ENCODE results near the gene POU2F2.

DNA sequence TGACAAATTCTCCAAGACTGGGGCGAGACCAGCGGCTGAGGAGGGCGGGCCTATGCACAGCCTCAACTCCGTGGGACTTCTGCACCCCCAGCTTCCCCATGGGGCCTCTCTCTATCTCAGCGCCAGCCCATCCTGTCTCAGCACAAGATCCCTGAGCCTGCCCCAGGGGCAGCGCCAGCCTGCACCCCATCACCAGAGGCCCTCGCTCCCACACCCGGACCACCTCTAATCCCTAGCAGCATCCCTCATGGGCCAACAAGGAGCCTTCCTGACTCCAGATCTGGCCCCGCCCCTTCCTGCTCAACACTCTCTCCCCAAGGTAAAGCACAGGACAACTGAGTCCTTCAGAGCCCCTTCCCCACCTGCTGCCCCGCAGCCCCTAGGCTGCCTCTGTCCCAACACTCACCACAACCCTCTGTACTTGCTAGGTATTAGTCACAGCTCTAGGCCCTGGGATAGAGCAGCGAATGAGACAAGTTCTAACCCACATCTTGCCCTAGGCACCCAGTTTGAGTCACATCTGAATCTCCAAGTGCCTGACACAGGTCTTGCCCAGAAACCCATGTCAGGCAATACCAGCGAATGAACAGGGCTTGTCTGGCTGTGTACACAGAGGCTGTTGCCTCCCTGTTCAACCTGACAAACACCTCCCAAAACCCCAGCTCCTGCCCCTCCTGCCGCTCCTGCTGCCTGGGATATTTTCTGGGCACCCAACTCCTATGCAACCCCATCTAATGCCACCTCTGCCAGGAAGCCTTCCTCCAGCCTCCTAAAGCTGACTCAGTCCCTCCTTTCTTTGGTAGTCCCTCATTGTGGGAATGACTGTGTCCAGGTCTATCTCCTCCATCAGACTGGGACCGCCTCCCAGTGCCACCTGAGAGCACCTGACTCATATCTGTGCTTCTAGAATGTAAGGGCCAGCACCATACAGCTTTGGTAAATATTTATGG lies 80.8 kb downstream of the POU2F2 start:
- TF ChIP-seq CHD2 (IDR thresholded peaks at IDR 0.05; ENCODE audit: low read length, partially characterized antibody) (no peak), EP300 (IDR thresholded peaks at IDR 0.05; ENCODE audit: borderline replicate concordance in 1 of 2, low read depth in 1 of 2, low read length in 1 of 2) (no peak), NRF1 (IDR thresholded peaks at IDR 0.05; ENCODE audit: low read depth, low read length) (no peak), EZH2phosphoT487 (IDR thresholded peaks at IDR 0.05; ENCODE audit: borderline replicate concordance, low read depth) (no peak), POLR2AphosphoS5 (IDR thresholded peaks at IDR 0.05; ENCODE audit: low read depth, low read length) (no peak), TAF1 (IDR thresholded peaks at IDR 0.05; ENCODE audit: borderline replicate concordance, low read depth, low read length) (no peak)
- TF ChIP-seq, protein P1, sequence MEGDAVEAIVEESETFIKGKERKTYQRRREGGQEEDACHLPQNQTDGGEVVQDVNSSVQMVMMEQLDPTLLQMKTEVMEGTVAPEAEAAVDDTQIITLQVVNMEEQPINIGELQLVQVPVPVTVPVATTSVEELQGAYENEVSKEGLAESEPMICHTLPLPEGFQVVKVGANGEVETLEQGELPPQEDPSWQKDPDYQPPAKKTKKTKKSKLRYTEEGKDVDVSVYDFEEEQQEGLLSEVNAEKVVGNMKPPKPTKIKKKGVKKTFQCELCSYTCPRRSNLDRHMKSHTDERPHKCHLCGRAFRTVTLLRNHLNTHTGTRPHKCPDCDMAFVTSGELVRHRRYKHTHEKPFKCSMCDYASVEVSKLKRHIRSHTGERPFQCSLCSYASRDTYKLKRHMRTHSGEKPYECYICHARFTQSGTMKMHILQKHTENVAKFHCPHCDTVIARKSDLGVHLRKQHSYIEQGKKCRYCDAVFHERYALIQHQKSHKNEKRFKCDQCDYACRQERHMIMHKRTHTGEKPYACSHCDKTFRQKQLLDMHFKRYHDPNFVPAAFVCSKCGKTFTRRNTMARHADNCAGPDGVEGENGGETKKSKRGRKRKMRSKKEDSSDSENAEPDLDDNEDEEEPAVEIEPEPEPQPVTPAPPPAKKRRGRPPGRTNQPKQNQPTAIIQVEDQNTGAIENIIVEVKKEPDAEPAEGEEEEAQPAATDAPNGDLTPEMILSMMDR (IDR thresholded peaks at IDR 0.05): no peak
- TF ChIP-seq, protein P2, sequence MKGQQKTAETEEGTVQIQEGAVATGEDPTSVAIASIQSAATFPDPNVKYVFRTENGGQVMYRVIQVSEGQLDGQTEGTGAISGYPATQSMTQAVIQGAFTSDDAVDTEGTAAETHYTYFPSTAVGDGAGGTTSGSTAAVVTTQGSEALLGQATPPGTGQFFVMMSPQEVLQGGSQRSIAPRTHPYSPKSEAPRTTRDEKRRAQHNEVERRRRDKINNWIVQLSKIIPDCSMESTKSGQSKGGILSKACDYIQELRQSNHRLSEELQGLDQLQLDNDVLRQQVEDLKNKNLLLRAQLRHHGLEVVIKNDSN (IDR thresholded peaks at IDR 0.05; ENCODE audit: borderline replicate concordance, low read depth): no peak

Measured in SK-N-SH (cell line).